ENCODE results near the gene EPHB1.

The EPHB1 gene

GRCh38 chr3:134846911-134847317 is 51.9 kb downstream of the EPHB1 start:
- no peak for DNase-seq (ENCODE audit: low read depth in 1 of 2, low spot score in 1 of 2)

GRCh38 chr3:134847349-134847748 is 52.3 kb downstream of the EPHB1 start:
- DNase-seq (ENCODE audit: low read depth in 1 of 2, low spot score in 1 of 2): no peak

- DNase-seq (ENCODE audit: low read depth in 1 of 2, low spot score in 1 of 2): no peak
Observed at GRCh38 chr3:134849561-134849960, 54.5 kb downstream of the EPHB1 start.

- DNase-seq (ENCODE audit: low read depth in 1 of 2, low spot score in 1 of 2): no peak
Observed at GRCh38 chr3:134850761-134851160, 55.7 kb downstream of the EPHB1 start.

- DNase-seq (ENCODE audit: low read depth in 1 of 2, low spot score in 1 of 2): no peak
Observed at GRCh38 chr3:134852132-134852531, 57.1 kb downstream of the EPHB1 start.

- no peak for DNase-seq (ENCODE audit: low read depth in 1 of 2, low spot score in 1 of 2)
Observed at GRCh38 chr3:134852893-134853351, 57.9 kb downstream of the EPHB1 start.

GRCh38 chr3:134854254-134854653 is 59.2 kb downstream of the EPHB1 start:
- no peak for DNase-seq (ENCODE audit: low read depth in 1 of 2, low spot score in 1 of 2)

GRCh38 chr3:134857356-134857755 is 62.3 kb downstream of the EPHB1 start:
- DNase-seq (ENCODE audit: low read depth in 1 of 2, low spot score in 1 of 2): no peak

- DNase-seq (ENCODE audit: low read depth in 1 of 2, low spot score in 1 of 2): no peak
Observed at GRCh38 chr3:134857776-134858362, 62.8 kb downstream of the EPHB1 start.

GRCh38 chr3:134858441-134859035 is 63.5 kb downstream of the EPHB1 start:
- no peak for DNase-seq (ENCODE audit: low read depth in 1 of 2, low spot score in 1 of 2)

- DNase-seq (ENCODE audit: low read depth in 1 of 2, low spot score in 1 of 2): no peak
Observed at GRCh38 chr3:134859341-134859740, 64.3 kb downstream of the EPHB1 start.

GRCh38 chr3:134860141-134860540 is 65.1 kb downstream of the EPHB1 start:
- no peak for DNase-seq (ENCODE audit: low read depth in 1 of 2, low spot score in 1 of 2)

- DNase-seq (ENCODE audit: low read depth in 1 of 2, low spot score in 1 of 2): no peak
Observed at GRCh38 chr3:134863915-134864314, 68.9 kb downstream of the EPHB1 start.

GRCh38 chr3:134864636-134865035 is 69.6 kb downstream of the EPHB1 start:
- no peak for DNase-seq (ENCODE audit: low read depth in 1 of 2, low spot score in 1 of 2)

- no peak for DNase-seq (ENCODE audit: low read depth in 1 of 2, low spot score in 1 of 2)
Observed at GRCh38 chr3:134867277-134867676, 72.2 kb downstream of the EPHB1 start.

- DNase-seq (ENCODE audit: low read depth in 1 of 2, low spot score in 1 of 2): no peak
Observed at GRCh38 chr3:134869153-134869726, 74.2 kb downstream of the EPHB1 start.

GRCh38 chr3:134871818-134872217 is 76.8 kb downstream of the EPHB1 start:
- DNase-seq (ENCODE audit: low read depth in 1 of 2, low spot score in 1 of 2): no peak

- no peak for DNase-seq (ENCODE audit: low read depth in 1 of 2, low spot score in 1 of 2)
Observed at GRCh38 chr3:134872440-134873388, 77.7 kb downstream of the EPHB1 start.

- no peak for DNase-seq (ENCODE audit: low read depth in 1 of 2, low spot score in 1 of 2)
Observed at GRCh38 chr3:134873789-134874188, 78.7 kb downstream of the EPHB1 start.

GRCh38 chr3:134874737-134875413 is 79.8 kb downstream of the EPHB1 start:
- DNase-seq (ENCODE audit: low read depth in 1 of 2, low spot score in 1 of 2): no peak

GRCh38 chr3:134876836-134877235 is 81.8 kb downstream of the EPHB1 start:
- DNase-seq (ENCODE audit: low read depth in 1 of 2, low spot score in 1 of 2): no peak
